Measurements from ENCODE around the gene MX1. TPM values are rescaled to one million over a fixed set of nuclear protein-coding genes. Genes with fewer than 3 reads are reported as not detected.

Gene MX1
- total and polyA plus RNA-seq, 8 donors: 4.9 to 21.4 (median 11.2) TPM

DNA sequence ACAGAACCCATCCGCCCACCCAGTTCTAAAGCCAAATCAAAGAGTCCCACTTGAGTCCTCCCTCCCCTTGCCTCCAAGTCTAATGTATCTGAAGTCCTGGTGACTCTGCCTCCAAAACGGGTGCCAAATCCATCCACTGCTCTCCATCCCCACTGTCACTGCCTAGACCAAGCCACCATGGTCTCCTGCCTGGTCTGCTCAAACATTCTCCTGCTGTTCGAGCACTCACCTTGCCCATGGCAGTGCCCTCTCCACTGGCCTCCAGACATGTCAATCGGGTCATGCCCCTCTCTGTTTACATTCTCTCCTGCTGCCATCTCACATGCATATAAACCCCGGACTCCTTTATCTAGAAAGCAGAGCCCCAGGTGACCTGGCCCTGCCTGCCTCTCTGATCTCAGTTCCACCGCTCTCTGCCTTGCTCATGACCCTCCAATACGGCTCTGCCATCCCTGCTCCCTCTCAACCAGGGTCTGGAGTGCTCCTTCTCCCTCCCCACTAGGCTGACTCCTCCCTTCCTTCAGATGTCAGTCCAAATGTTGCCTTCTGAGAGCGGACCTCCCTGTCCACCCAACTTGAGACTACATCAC, 32.1 kb upstream of the MX1 start:
- H3K4me3 ChIP-seq: no peak overlapping the region
- TF ChIP-seq, protein P1, sequence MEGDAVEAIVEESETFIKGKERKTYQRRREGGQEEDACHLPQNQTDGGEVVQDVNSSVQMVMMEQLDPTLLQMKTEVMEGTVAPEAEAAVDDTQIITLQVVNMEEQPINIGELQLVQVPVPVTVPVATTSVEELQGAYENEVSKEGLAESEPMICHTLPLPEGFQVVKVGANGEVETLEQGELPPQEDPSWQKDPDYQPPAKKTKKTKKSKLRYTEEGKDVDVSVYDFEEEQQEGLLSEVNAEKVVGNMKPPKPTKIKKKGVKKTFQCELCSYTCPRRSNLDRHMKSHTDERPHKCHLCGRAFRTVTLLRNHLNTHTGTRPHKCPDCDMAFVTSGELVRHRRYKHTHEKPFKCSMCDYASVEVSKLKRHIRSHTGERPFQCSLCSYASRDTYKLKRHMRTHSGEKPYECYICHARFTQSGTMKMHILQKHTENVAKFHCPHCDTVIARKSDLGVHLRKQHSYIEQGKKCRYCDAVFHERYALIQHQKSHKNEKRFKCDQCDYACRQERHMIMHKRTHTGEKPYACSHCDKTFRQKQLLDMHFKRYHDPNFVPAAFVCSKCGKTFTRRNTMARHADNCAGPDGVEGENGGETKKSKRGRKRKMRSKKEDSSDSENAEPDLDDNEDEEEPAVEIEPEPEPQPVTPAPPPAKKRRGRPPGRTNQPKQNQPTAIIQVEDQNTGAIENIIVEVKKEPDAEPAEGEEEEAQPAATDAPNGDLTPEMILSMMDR (IDR thresholded peaks at IDR 0.05): no peak
- no peak for FAIRE-seq
- DNase-seq: no peak
- no peaks in the 10 kb centered on the region for H3K9me3 ChIP-seq
- intact Hi-C loops (cut with DNase I): no loop called here
- no peaks in the 10 kb centered on the region for H3K4me1 ChIP-seq
- 74 to 84% methylated on average over 8 of the region's 8 CpGs for WGBS, 2 donors
- H3K27ac ChIP-seq: no peak overlapping the region
- H3K36me3 ChIP-seq: no peaks in the 10 kb centered on the region
- no peak for ATAC-seq
- H3K27me3 ChIP-seq: no peaks in the 10 kb centered on the region

DNA sequence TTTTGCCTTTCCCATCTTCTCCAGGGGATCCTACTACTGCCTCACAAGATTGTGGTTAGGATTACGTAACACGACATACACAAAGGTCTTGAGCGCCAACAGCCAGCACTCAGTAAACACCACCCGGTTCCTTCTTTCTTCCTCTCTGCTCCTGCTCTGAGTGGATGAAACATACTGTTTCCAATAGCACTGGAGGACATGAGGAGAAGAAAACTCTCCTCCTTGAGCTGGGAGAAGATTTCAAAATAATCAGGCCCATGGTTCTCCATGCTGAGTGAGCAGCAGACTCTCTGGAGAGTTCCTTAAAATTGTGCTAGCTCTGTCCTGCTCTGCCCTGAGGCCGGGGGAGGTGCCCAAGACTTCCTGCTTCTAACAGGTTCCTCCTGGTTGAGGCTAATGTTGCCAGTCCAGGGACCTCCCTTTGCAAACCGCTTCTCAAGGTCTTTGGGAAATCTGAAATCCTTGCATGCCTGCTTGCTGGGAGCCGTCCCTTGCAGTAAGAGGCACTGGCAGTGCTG, 29.4 kb upstream of the MX1 start:
- no peak for FAIRE-seq
- 42 to 47% methylated on average over 7 of the region's 7 CpGs for WGBS, 2 donors
- Histone ChIP-seq H3K27ac (peak overlapping the region in 1 of 4 donors; percentile 15), H3K9me3 (no peaks in the 10 kb centered on the region), H3K4me3 (no peak overlapping the region), H3K36me3 (no peaks in the 10 kb centered on the region), H3K4me1 (no peaks in the 10 kb centered on the region), H3K27me3 (no peaks in the 10 kb centered on the region)
- peak in 3 of 4 donors; percentile 64 to 92 (median 88) for ATAC-seq
- DNase-seq: peak in 1 of 6 donors; percentile 50
- intact Hi-C loops (cut with DNase I): no loop called here
- TF ChIP-seq, protein P1 (IDR thresholded peaks at IDR 0.05): no peak

DNA sequence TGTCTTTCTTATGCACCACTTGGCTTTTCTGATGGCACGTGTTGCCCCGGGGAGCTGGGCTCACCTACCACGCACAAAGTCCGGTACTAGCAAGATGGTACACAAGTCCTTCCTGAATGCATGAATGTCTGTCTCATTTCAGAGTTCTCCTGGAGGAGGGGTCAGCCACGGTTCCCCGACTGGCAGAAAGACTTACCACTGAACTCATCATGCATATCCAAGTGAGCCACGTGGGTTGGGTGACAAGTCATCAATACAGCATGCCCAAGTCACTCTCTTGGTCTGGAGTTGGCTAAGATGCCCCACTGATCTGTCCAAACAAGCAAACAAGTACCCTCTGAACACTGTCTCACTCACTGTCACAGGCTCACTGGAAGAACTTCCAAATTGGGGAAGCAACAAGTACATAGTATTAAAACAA, 28.6 kb upstream of the MX1 start:
- FAIRE-seq (no peak), ATAC-seq (peak in 1 of 4 donors; percentile 26), DNase-seq (no peak)
- Histone ChIP-seq H3K36me3 (no peaks in the 10 kb centered on the region), H3K27me3 (no peaks in the 10 kb centered on the region), H3K4me1 (no peaks in the 10 kb centered on the region), H3K9me3 (no peaks in the 10 kb centered on the region), H3K4me3 (no peak overlapping the region), H3K27ac (no peak overlapping the region)
- intact Hi-C loops (cut with DNase I): no loop called here
- 88 to 89% methylated on average over 7 of the region's 7 CpGs for WGBS, 2 donors
- TF ChIP-seq, protein P1 (IDR thresholded peaks at IDR 0.05): no peak

DNA sequence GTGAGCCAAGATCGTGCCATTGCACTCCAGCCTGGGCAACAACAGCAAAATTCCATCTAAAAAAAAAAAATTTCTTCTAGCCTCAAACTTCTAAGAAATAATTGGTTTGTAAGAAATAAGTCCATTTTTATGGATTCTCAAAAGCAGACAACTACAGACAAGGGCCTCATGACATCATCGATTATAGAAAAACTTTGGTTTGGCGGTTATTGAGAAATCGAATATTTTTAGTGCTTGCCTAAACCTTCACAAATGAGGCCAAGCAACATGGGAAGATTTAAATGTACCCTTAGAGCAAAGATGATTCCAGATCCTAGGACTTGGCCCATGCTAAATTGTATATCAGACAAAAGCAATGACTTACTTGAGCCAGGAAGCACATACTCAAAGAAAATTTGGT, 27.8 kb upstream of the MX1 start:
- FAIRE-seq (no peak), DNase-seq (no peak), ATAC-seq (no peak)
- no peaks in the 10 kb centered on the region for H3K4me1 ChIP-seq
- no peak overlapping the region for H3K27ac ChIP-seq
- H3K9me3 ChIP-seq: no peaks in the 10 kb centered on the region
- WGBS, 2 donors: 88 to 96% methylated on average over 4 of the region's 4 CpGs
- TF ChIP-seq, protein P1 (IDR thresholded peaks at IDR 0.05): no peak
- H3K4me3 ChIP-seq: no peak overlapping the region
- intact Hi-C loops (cut with DNase I): no loop called here
- H3K27me3 ChIP-seq: no peaks in the 10 kb centered on the region
- no peaks in the 10 kb centered on the region for H3K36me3 ChIP-seq

DNA sequence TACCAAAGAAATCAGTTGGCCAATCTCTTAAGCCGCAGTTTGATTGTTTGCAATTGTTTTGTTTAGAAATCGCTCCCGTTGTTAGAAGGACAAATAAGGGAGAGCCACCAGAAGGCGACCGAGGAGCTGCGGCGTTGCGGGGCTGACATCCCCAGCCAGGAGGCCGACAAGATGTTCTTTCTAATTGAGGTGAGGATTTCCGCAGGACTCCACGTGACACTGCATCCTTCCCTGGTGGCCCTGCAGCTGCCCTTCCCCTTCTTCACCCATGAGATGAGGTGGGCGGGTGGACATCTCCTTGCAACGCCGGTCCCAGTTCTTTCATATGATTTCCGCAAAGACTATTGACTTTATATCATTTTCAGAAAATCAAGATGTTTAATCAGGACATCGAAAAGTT, 27.2 kb upstream of the MX1 start:
- no peak overlapping the region for H3K4me3 ChIP-seq
- no peaks in the 10 kb centered on the region for H3K36me3 ChIP-seq
- 93 to 94% methylated on average over 16 of the region's 16 CpGs for WGBS, 2 donors
- no peak for ATAC-seq
- DNase-seq: no peak
- no peaks in the 10 kb centered on the region for H3K4me1 ChIP-seq
- intact Hi-C loops (cut with DNase I): no loop called here
- no peaks in the 10 kb centered on the region for H3K27me3 ChIP-seq
- no peak for FAIRE-seq
- TF ChIP-seq, protein P1 (IDR thresholded peaks at IDR 0.05): no peak
- no peaks in the 10 kb centered on the region for H3K9me3 ChIP-seq
- no peak overlapping the region for H3K27ac ChIP-seq
